ENCODE results near the gene LCTL. TPM values are rescaled to one million over a fixed set of nuclear protein-coding genes. Genes with fewer than 3 reads are reported as not detected.

Gene LCTL
- total and polyA plus RNA-seq, 2 of the 8 experiments (the other 6 are each of a cell fraction or from before 2014, with no cell fraction given), result 5.5 to 6.2 TPM

DNA sequence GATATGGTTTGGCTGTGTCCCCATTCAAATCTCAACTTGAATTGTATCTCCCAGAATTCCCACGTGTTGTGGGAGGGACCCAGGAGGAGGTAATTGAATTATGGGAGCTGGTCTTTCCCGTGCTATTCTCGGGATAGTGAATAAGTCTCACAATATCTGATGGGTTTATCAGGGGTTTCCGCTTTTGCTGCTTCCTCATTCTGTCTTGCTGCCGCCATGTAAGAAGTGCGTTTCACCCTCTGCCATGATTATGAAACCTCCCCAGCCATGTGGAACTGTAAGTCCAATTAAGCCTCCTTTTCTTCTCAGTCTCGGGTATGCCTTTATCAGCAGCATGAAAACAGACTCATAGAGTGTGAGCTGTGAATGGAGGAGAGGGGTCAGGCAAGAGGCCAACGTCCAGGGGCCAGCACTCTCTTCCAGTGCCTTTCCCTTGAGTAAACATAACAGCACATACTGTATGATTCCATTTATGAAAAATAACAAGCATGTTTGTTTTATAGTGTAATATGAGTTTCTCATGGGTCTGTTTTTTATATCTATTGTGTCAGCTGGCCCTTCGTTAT is 16.3 kb upstream of the LCTL start:
- Histone ChIP-seq H2BK120ac (replicated peaks; ENCODE audit: low read depth, low read length) (no peak overlapping the region), H3K27ac (ENCODE audit: low read depth, low read length) (no peak overlapping the region), H3K36me3 (ENCODE audit: control insufficient read depth in 2 of 4, insufficient read depth in 4 of 4, low read length in 3 of 4) (no peaks in the 10 kb centered on the region), H2BK12ac (ENCODE audit: low read depth, low read length) (no peak overlapping the region), H3K23ac (ENCODE audit: insufficient read length) (no peak overlapping the region), H3K4me3 (ENCODE audit: extremely low read depth in 1 of 4, insufficient read depth in 2 of 4, low read depth in 3 of 4, low read length in 4 of 4) (no peak overlapping the region), H3K79me1 (ENCODE audit: low read depth, low read length) (no peaks in the 10 kb centered on the region), H3K9me3 (ENCODE audit: insufficient read depth in 2 of 2, low read depth in 1 of 2, low read length in 1 of 2) (no peaks in the 10 kb centered on the region), H4K20me1 (replicated peaks in 1 of 2; ENCODE audit: control insufficient read depth in 1 of 2, insufficient read depth in 2 of 2, low read length in 2 of 2) (no peaks in the 10 kb centered on the region), H4K8ac (ENCODE audit: extremely low read depth, insufficient read depth, low read length) (no peak overlapping the region), H2AFZ (ENCODE audit: low read length) (no peak overlapping the region), H3K4me2 (ENCODE audit: insufficient read depth in 1 of 2, low read depth in 2 of 2, low read length in 2 of 2) (no peak overlapping the region), H3K4me1 (replicated peaks in 1 of 4; ENCODE audit: control insufficient read depth in 3 of 4, insufficient read depth in 4 of 4, low read length in 3 of 4) (peaks cover 0 to 7% (median 0%) of the 10 kb centered on the region in 4 experiments; a peak in 3 of 7 replicates), H3K79me2 (ENCODE audit: control insufficient read depth in 1 of 2, insufficient read depth in 2 of 2, low read length in 2 of 2) (no peaks in the 10 kb centered on the region), H3K27me3 (replicated peaks in 1 of 4; ENCODE audit: control insufficient read depth in 3 of 4, extremely low read depth in 1 of 4, insufficient read depth in 3 of 4, low read length in 3 of 4) (peaks cover 0 to 2% (median 0%) of the 10 kb centered on the region in 4 experiments; a peak in 1 of 7 replicates), H2BK20ac (ENCODE audit: low read length) (no peak overlapping the region), H3K18ac (ENCODE audit: extremely low read depth, low read length) (no peak overlapping the region), H4K5ac (ENCODE audit: insufficient read length, low read depth, low read length) (no peak overlapping the region), H3K56ac (replicated peaks; ENCODE audit: insufficient read length, low read depth, low read length) (no peak overlapping the region), H3K23me2 (ENCODE audit: low read depth, low read length) (no peaks in the 10 kb centered on the region; the same call in 1 of the 2 replicates), H2BK15ac (ENCODE audit: low read length) (no peak overlapping the region), H3K14ac (ENCODE audit: insufficient read length) (no peak overlapping the region), H4K91ac (replicated peaks; ENCODE audit: insufficient read length, low read length) (no peak overlapping the region), H2BK5ac (ENCODE audit: low read depth, low read length) (no peak overlapping the region), H2AK5ac (ENCODE audit: low read depth, low read length) (no peak overlapping the region), H3K4ac (replicated peaks; ENCODE audit: insufficient read length, low read depth, low read length) (no peak overlapping the region), H3K9ac (replicated peaks in 1 of 4; ENCODE audit: extremely low read depth in 1 of 4, low read depth in 3 of 4, low read length in 3 of 4) (no peak overlapping the region)
- ChIA-PET POLR2A (ENCODE audit: partially characterized antibody) (no interaction called here), CTCF (ENCODE audit: partially characterized antibody) (interaction anchor here (1.0 to 2.0 kb wide), 2 partner anchors 16 to 24 kb away, joined by 3 to 17 read pairs; partner anchors contain the start of gene LCTL)
- DNase-seq (ENCODE audit: low read depth in 1 of 2, low spot score in 2 of 2), result no peak
- FAIRE-seq, result no peak
- TF ChIP-seq BCL11A (IDR thresholded peaks at IDR 0.05; ENCODE audit: low read depth in 2 of 2, low read length in 2 of 2) (no peak), SAP30 (IDR thresholded peaks at IDR 0.05; ENCODE audit: insufficient read depth, insufficient replicate concordance, low read length) (no peak), SIN3A (conservative IDR thresholded peaks at IDR 0.05 in 1 of 2, IDR thresholded peaks at IDR 0.05 in 1 of 2; ENCODE audit: low read depth in 1 of 2, low read length in 2 of 2) (no peak), KDM4A (IDR thresholded peaks at IDR 0.05; ENCODE audit: low read depth, low read length, severe bottlenecking) (no peak), GTF2F1 (IDR thresholded peaks at IDR 0.05; ENCODE audit: borderline replicate concordance, low read depth, low read length) (no peak)
- WGBS, 2 experiments (ENCODE audit: extremely low coverage in 1 of 2, insufficient coverage in 1 of 2, insufficient read length in 1 of 2, insufficient replicate concordance in 2 of 2, low coverage in 1 of 2, low lambda C conversion rate in 2 of 2, missing lambda C conversion rate in 1 of 2), result 91% methylated on average over 9 of the region's 9 CpGs; no CpG with 5 or more reads in 1 of the 2 experiments

All from H1 (cell line).